GM12892 (cell line): ENCODE data around the gene ZFYVE21. TPM values are rescaled to one million over a fixed set of nuclear protein-coding genes. Genes with fewer than 3 reads are reported as not detected.

Source experiments
- DNase-seq: peaks from one replicate; pipeline ENCODE4 v3.0.0; 2011; ENCODE audit not compliant: insufficient read length
- FAIRE-seq: peaks from 2 replicates; lab custom pipeline; 2011; peaks lifted over from hg19 to GRCh38; lab: Jason Lieb, UNC
- POLR2A ChIP-seq: IDR thresholded peaks from 2 replicates; pipeline ENCODE4 v1.6.1; 2011; ENCODE audit warnings: low read depth, low read length, control low read depth
- POLR2AphosphoS5 ChIP-seq: IDR thresholded peaks from 2 replicates; pipeline ENCODE4 v1.6.1; 2011; ENCODE audit warnings: low read depth, low read length, control low read depth
- TAF1 ChIP-seq: IDR thresholded peaks from 2 replicates; pipeline ENCODE4 v1.6.1; 2011; ENCODE audit warnings: low read depth, mild to moderate bottlenecking, control low read depth, low read length, borderline replicate concordance
- polyA plus RNA-seq: library from polyadenylated mRNA; unstranded; fragments of >200 nt; gene quantifications from one replicate; pipeline ENCODE4 v1.2.1, GENCODE V29; 2012; ENCODE audit warnings: missing spikeins, inconsistent platforms; ENCODE audit not compliant: missing spikeins

ZFYVE21 gene
- 14.1 TPM for polyA plus RNA-seq

GRCh38 chr14:103715052-103716000 lies at the start of gene ZFYVE21, which contains the start of gene XRCC3:
TSS of gene ZFYVE21 (plus strand) at chr14:103715810. CDS start at chr14:103715842, 32 bp downstream.
TSS of gene XRCC3 (minus strand) at chr14:103715451. CDS start at chr14:103711087, 4,364 bp downstream.
- DNase-seq (peak; percentile 100), FAIRE-seq (peak; percentile 100)
- TF ChIP-seq TAF1, result 0 out of 2 replicates have a peak, but pooled peaks have one; percentile 47
- peak; percentile 82; the same call in 1 of the 2 replicates for TF ChIP-seq POLR2A
- TF ChIP-seq POLR2AphosphoS5, result peak; percentile 51; the same call in 1 of the 2 replicates

- TF ChIP-seq POLR2AphosphoS5 (no peak), TAF1 (no peak), POLR2A (no peak)
- FAIRE-seq (no peak), DNase-seq (no peak)
These were observed 47.9 kb upstream of the ZFYVE21 start for GRCh38 chr14:103667671-103668070.

- FAIRE-seq, result no peak
- no peak for DNase-seq
- TF ChIP-seq TAF1 (no peak), POLR2AphosphoS5 (no peak), POLR2A (no peak)
These were observed 47.5 kb upstream of the ZFYVE21 start for GRCh38 chr14:103668117-103668516.

GRCh38 chr14:103669370-103669769 lies 46.2 kb upstream of the ZFYVE21 start:
- DNase-seq (no peak), FAIRE-seq (no peak)
- TF ChIP-seq POLR2AphosphoS5, result no peak
- no peak for TF ChIP-seq POLR2A
- TF ChIP-seq TAF1, result no peak

GRCh38 chr14:103671911-103672310 lies 43.7 kb upstream of the ZFYVE21 start:
- TF ChIP-seq TAF1 (no peak), POLR2A (no peak), POLR2AphosphoS5 (no peak)
- FAIRE-seq, result no peak
- no peak for DNase-seq

- FAIRE-seq (no peak), DNase-seq (no peak)
- no peak for TF ChIP-seq TAF1
- no peak for TF ChIP-seq POLR2A
- no peak for TF ChIP-seq POLR2AphosphoS5
These were observed 39.7 kb upstream of the ZFYVE21 start for GRCh38 chr14:103675957-103676356.

- FAIRE-seq (no peak), DNase-seq (no peak)
- TF ChIP-seq POLR2A (no peak), TAF1 (no peak), POLR2AphosphoS5 (no peak)
These were observed 38.5 kb upstream of the ZFYVE21 start for GRCh38 chr14:103676881-103677675.

- FAIRE-seq (peak; percentile 90), DNase-seq (peak; percentile 59)
- TF ChIP-seq POLR2A, result no peak
- no peak for TF ChIP-seq POLR2AphosphoS5
- TF ChIP-seq TAF1, result no peak
These were observed 36.3 kb upstream of the ZFYVE21 start for GRCh38 chr14:103679351-103679750.

DNA sequence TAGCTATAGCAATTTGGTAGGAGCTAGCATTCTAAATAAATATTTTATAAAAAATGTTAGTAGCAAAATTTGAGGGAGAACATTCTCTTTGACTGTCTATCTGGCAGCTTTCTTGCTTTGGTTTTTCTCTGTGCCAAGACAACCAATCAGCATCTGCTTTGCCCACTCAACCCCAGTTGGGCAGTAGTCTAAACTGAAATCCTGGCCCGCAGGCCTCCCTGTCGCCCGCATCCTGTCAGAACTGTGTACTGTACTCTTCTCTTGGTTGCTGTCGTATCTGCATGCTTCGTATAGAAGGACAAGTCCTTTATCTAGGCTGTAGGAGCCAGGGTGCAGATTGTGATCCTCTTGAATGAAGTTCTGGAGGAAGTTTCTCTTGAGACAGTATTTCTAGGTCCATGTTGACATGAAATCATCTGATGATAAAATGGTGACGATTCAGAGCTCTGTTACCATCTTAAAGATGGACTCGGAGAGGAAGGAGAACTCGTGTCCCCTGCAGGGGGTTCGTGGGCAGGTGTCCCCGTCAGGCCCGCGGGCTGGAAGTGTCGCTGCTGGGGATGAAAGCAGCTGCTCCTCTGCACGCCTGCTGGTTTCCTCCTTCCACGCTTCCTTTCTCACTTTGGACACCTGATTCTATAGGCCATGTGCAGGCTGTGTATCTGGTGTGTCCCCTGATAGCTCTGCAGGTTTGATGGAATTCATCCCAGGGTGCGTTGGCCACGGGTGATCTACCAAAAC lies 34.9 kb upstream of the ZFYVE21 start:
- no peak for DNase-seq
- TF ChIP-seq TAF1 (no peak), POLR2AphosphoS5 (no peak), POLR2A (no peak)
- FAIRE-seq, result no peak

DNA sequence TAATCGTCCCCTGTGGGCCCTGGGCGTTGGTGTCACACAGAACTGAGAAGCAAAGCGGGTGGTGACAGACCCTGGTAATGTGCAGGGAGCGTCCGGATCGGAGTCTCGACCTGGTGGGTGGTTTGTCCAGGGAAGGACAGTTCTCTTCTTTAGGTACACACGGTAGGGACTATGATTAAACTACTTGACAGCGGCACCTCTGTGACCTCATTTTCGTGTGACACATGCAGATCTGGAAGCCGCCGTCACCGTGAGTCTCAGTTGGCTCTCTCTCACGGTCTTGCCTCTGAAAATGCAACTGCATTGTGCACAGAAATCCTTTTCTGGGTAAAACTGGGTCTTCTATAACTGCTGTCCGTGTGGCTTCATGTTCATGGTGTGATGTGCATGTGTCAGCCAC lies 32.5 kb upstream of the ZFYVE21 start:
- DNase-seq (no peak), FAIRE-seq (no peak)
- no peak for TF ChIP-seq POLR2AphosphoS5
- no peak for TF ChIP-seq POLR2A
- TF ChIP-seq TAF1, result no peak
